Stimulated activated CD4-positive, alpha-beta T cell treated with anti-CD3 and anti-CD28 coated beads, Interleukin-15, amount 100 ng/mL, for 24 hours (primary cell): Measurements from ENCODE around the gene VPS29.
A peak's percentile ranks its signal among the peaks of the same experiment; 100 is the strongest.
"Not testable (repeated sequence)": the region's sequence is repeated elsewhere in the genome, so short reads cannot be mapped to it uniquely, and the experiment has no call there.

ENCODE experiments used
- DNase-seq: peaks from one replicate; pipeline ENCODE4 v3.0.0-alpha.2; 2020

VPS29 gene

GRCh38 chr12:110501752-110502738 is at the start of gene VPS29, which contains the start of gene RAD9B:
Gene VPS29, minus strand, starts transcription at chr12:110502111. Its CDS starts 60 bp downstream, at chr12:110502051.
Gene RAD9B, plus strand, starts transcription at chr12:110502331. Its CDS starts 7 bp downstream, at chr12:110502338.
- peak; percentile 99 for DNase-seq

DNA sequence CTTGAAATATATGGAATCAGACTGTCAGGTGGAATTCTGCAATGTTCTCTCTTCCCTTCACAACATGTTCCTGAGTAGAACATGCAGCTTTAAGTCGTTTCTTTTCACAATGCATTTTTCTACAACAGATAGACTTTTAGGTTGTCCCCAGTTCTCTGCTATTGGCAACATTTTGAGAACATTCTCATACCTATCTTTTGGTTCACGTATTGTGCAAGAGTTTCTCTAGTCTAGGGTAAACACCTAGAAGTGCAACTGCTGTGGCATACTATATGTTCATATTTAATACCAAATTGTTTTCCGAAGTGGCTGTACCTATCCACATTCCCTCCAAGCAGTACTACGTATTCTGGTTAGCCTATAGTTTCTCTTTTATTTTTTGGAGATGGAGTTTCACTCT is 49.1 kb upstream of the VPS29 start:
- DNase-seq = no peak

GRCh38 chr12:110549716-110550115 is 47.8 kb upstream of the VPS29 start:
- DNase-seq = no peak

DNA sequence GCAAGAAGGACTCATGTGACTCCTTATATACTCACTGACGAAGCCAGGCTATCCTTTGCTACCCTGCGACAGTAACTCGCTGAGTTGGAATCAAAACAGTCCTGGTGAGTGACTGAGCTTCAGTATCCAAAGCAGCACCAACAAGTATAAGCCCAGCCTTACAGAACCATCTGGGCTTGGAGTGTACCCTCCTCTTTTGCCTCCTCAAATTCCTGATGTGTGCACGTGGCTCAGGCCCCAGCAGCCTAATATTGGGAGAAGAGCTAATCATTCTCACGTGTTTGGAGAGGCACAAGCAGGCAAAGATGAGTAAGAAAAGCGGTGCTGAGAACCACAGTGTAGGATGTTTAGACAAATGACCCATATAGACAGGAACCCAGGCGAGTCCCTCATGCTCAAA is 46.8 kb upstream of the VPS29 start:
- DNase-seq = no peak

GRCh38 chr12:110547090-110547489 is 45.2 kb upstream of the VPS29 start:
- no peak for DNase-seq

DNA sequence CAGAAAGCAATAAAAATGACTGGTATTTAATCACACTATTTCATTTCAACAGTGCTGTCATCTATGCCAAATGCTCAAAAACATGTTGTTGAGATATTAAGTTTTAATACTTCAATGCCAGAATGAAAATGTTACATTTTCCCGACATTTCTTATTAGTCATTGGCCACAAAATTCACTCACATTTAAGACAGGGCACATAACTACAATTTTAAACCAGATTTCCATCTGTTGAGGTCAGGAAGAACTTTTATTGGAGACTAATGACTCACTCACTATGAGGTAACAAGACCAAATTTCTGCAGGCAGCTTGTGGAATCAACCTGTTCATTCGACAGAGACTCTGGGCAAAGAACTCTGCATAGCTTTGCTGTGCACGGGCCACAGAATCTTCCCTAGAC is 44.4 kb upstream of the VPS29 start:
- DNase-seq = no peak

- DNase-seq = no peak
Measured at GRCh38 chr12:110545812-110546211, 43.9 kb upstream of the VPS29 start.

GRCh38 chr12:110545259-110545658 is 43.3 kb upstream of the VPS29 start:
- DNase-seq = not testable (repeated sequence)

DNA sequence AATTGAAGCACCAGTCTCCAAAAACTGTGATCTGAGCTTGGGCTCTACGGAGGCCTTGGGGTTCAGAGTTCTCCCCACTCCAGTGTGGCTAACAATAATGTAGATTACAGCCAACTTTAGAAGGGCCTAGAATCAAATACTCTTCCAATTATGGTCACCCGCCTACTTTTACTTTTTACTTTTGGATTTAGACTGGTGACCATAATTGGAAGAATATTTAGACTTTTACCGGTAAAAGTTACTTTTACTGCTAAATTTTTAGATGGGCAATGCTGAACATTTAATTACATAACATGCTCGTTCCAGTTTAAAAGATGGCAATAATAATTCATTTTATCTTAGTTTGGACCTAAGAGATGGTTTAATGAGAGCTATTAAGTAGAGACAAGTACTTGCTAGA is 42.1 kb upstream of the VPS29 start:
- no peak for DNase-seq

GRCh38 chr12:110543252-110543959 is 41.5 kb upstream of the VPS29 start:
- no peak for DNase-seq

GRCh38 chr12:110540048-110540447 is 38.1 kb upstream of the VPS29 start:
- DNase-seq = no peak

- no peak for DNase-seq
Measured at GRCh38 chr12:110538869-110539622, 37.1 kb upstream of the VPS29 start.

DNA sequence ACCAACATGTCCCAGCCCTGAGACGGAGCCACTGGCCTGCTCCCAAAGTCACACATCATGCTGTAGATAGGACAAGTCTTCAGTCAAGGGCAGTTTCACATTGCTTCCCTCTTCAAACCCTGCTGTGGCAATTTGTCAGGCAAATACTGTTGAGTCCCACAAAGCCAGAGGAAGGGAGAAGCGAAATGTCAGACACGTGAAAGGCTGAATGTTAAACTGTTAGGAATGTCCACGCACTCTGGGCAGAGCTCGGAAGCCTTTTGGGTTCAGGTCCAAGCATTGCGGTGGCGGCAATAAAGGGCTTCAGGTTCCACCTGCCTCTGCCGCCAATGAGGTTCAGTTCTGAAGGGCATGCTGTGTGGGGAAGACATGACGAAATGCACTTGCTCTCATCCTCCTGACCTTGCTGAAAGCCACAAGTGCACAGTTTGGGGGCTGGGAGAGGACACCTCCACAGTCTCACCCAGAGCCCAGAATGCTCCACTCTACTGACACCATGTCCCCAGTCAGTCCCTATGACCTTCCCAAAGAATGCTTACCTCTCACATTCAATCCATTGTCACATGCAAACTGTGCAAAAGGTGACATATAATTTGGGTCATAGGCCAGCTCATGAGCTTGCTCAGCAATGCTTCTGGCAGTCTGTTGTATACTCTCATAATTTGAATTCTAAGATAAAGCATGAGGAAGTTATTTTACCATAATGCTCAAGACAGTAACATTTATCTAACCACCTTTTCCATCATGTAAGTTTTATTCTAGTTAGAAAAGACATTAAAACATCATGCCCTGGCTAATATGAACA is 35.9 kb upstream of the VPS29 start:
- DNase-seq = no peak

DNA sequence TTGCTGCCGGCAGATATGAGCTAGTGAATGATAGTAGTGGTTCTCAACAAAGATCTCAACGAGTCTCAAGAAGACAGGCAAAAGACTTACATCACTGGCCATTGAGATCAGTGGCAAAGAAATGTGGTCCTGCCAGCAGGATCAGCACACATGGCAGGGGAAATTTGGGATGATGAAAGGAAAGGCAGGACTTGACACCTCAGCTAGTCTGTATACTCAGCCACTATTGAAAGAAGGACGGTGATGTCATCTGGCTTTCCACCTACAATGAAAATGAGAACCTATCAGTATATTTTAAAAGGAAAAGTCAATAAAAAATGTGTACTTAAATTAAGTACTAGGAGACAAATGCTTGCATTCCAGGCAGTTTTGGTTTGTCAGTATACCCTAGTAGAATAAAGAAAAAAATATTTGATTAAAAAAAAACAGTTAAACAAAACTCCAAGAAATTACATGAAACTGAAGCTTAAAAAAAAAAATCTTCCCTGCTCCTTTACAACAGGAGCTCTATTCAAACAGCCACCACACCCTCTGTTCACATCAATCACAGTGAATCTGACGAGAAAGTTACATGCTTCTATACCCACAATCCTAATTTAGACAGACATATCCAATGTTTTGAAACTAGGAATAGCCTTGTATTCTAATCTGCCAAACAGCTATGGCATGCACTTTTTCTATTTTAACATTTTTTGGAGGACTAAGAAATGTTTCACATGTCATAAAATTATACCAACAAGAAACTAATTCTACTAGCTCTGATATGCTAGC is 35.1 kb upstream of the VPS29 start:
- DNase-seq = no peak

- no peak for DNase-seq
Measured at GRCh38 chr12:110534811-110535210, 32.9 kb upstream of the VPS29 start.

- no peak for DNase-seq
Measured at GRCh38 chr12:110533607-110534006, 31.7 kb upstream of the VPS29 start.

DNA sequence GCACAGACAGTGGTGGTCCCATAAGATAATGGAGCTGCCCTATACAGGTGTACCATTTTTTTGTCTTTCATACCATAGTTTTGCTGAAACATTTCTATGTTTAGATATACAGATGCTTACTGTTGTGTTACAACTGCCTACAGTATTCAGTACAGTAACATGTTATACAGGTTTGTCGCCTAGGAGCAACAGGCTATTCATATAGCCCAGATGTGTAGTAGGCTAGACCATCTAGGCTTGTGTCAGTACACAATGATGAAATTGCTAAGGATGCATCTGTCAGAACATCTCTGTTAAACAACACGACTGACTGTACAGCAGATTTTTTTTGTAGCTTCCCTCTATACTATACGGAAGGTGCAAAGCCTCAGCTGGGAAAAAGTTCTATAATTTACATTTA is 30.7 kb upstream of the VPS29 start:
- DNase-seq = no peak

- DNase-seq = no peak
Measured at GRCh38 chr12:110531741-110532333, 29.9 kb upstream of the VPS29 start.

- DNase-seq = no peak
Measured at GRCh38 chr12:110530511-110530910, 28.6 kb upstream of the VPS29 start.

- no peak for DNase-seq
Measured at GRCh38 chr12:110528277-110528839, 26.4 kb upstream of the VPS29 start.
